HuH-7 (cell line): Measurements from ENCODE around the gene PEX14.

Experiments
- DNase-seq: peaks from one replicate; pipeline ENCODE4 v3.0.0; 2011; ENCODE audit warnings: low spot score

PEX14 gene

GRCh38 chr1:10519016-10519417 is 44.3 kb downstream of the PEX14 start:
- DNase-seq, result no peak

GRCh38 chr1:10520497-10520896 is 45.7 kb downstream of the PEX14 start:
- DNase-seq, result no peak

DNA sequence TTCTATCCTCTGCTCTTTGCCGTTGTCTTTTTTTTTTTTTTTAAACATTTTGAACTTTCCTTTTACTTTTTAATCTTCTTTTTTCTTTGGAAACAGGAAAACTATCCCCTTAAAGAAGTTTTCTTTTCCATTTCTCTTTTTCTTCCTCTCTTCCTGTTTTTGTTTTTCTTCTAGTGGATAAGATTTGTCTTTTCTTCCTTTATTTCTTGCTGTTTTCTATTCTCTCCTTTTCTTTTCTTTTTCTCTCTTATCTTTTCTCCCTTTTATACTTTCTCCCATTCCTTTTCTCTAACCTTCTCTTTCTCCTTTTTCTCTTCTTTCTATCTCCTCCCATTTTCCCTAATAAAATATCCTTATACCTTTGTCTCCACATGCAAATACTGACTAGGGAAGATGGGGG is 46.2 kb downstream of the PEX14 start:
- DNase-seq, result no peak

- no peak for DNase-seq
Measured at GRCh38 chr1:10521537-10522157, 46.9 kb downstream of the PEX14 start.

DNA sequence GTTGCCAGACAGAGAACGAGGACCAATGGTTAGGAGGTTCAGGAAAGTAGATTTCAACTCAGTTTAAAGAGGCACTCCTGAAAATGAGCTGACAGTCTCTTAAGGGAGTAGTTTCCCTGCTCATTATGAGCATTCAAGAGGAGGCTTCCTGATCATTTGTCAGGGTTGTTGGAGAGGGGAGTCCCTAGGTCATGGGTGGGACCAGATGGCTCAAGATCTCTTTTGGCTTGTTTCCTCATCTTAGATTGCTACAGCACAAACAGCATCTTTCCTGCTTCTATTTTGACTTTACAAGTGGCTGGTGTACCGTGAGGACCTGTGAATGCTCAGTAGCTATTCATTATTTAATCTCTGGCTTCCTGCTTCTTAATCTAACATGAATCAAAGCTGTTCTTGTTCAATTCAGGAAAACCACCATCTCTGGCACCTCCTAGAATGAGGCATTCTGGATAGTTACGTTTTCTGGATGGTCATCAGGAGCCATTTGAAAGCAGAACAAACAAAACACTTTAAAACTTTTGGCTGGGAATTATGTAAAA is 47.6 kb downstream of the PEX14 start:
- no peak for DNase-seq

GRCh38 chr1:10525208-10525607 is 50.5 kb downstream of the PEX14 start:
- no peak for DNase-seq

GRCh38 chr1:10528066-10529014 is 53.6 kb downstream of the PEX14 start:
- no peak for DNase-seq

DNA sequence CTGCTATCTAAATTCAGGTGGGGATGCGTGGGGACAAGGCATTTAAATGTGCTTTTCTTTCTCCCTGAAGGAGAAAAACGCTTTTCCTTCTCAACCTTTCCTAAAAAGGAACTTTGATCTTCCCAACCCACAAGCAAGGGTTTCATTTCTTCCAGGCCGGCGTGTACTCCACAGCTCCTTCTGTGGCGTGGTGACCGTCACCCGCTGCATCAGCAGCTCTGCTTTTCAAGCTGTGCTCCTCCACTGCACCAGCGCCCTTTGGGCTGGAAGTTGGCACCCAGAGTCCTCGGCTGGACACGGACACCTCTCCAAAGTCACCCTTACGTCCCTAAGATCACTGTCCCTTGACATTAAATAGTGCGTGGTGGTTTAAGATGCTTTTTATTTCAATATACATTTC is 54.3 kb downstream of the PEX14 start:
- no peak for DNase-seq

DNA sequence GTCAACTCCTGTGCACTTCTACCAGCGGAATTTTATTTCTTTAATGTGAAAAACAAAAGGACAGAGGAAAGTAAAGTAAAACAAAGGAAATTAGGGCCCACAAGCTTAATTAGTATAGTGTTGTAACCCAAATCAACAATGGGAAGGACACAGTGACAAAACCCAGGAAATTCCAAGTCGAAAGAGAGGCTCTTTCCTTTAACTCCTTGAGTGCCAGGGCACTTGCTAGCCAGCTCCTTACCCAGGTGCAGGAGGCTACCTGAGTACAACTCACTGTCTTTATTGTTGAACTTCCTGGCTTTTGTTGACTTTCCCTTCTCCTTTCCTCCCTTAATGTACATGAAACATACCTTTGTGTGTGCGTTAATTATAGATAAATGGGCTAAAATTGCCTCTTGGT is 55.0 kb downstream of the PEX14 start:
- DNase-seq, result no peak

GRCh38 chr1:10530281-10530740 is 55.6 kb downstream of the PEX14 start:
- peak; percentile 71 for DNase-seq

GRCh38 chr1:10530756-10531495 is 56.2 kb downstream of the PEX14 start:
- DNase-seq, result no peak

DNA sequence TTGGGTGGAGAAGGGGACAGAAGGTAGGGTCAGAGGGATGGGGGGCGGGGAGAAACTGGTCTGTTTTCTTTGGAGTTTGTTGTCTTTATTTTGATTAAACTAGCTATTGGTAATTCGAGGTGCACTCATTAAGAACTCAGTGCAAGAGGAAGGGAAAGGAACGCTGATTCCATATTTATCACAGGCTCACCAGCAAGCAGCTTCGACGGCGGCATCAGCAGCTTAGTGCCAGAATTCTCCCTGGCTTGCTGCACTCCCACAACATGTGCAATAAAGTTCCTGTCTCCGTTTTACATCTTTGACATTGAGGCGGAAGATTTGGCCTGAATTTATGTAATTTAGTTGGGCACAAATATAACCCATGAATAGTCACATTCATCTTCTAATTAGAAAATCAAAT is 57.6 kb downstream of the PEX14 start:
- DNase-seq, result no peak

DNA sequence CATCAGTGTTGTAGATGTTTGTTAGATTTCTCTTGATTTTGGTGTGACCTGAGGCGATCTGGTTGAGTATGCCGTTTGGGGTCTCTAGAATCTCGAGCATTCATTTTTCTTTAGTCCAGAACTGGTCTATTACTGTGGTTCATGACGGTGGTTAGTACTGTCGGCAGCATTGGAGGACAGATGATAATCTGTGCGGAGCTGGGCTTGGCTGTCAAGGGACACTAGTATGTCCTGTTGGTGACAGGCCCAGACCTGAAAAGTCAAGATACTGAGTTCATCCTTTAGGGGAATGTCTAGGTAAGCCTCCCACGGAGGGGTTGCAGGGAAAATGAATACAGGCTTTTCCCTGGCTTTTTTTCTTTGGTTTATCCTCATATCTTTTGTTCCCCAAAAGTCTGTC is 59.8 kb downstream of the PEX14 start:
- DNase-seq, result no peak

- no peak for DNase-seq
Measured at GRCh38 chr1:10536133-10536770, 61.5 kb downstream of the PEX14 start.

DNA sequence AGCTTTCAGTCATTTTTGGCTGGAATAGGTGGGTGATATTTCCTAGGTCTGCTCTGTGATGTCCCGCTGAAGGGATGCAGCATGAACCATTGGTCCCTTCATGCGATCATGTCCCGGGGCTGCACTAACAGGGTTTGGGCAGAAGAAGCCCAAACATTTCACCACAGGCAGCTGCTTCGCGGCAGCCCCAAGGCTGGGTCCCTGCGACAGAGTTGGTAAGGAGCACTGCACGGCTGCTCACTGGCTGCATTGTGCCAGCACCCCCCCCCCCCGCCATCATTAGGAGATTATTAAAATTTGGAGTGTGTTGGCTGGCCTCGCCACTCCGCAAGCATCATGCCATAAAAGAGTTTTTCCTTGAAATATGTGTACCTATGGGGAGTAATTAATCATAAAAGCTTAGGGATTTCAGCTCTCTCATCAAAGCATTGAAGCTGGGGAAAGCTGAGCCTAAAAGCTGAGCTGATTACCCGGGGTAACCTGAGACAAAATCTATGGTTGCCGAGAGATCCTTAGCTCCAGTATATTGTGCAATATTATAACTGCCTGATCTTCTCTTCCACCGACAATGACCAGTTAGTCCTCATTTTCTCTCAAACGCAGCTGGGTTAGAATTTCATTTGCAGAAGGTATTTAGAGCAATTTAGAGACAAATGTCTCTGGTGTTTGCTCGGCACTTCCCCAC is 62.5 kb downstream of the PEX14 start:
- DNase-seq, result peak; percentile 94

DNA sequence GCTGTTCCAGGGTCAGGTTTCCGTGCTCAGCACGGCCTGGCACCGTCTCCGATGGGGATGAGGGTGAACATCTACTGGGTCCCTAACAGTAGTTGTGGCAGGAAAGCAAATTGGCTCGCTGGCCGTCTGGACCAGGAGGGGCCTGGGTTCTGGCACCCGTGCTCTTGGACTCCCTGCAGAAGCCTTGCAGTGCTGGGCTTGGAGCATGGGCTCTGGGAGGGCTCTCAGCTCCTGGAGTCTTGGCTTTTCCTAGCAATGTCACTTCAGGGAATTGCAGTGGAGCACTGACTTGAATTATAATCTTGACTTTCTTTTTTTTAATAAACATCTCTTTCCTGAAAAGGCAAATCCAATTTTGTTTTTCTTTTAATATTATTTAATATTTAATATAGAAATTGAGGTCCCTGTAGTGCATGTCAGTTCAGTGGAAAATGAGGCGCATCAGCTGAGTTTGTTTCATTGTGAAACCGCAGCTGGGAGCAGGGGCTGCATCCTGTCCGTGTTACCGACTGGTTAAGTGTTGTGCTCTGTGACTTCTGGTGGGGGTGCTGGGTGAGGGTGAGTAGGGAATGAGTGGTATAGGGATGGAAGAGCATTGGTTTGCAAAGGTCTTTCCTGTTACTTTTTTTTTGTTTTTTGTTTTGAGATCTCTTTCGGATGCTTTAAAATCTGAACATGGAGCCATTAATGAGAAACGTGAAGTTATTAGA is 64.1 kb downstream of the PEX14 start:
- no peak for DNase-seq

GRCh38 chr1:10539411-10540043 is 64.8 kb downstream of the PEX14 start:
- DNase-seq, result no peak

DNA sequence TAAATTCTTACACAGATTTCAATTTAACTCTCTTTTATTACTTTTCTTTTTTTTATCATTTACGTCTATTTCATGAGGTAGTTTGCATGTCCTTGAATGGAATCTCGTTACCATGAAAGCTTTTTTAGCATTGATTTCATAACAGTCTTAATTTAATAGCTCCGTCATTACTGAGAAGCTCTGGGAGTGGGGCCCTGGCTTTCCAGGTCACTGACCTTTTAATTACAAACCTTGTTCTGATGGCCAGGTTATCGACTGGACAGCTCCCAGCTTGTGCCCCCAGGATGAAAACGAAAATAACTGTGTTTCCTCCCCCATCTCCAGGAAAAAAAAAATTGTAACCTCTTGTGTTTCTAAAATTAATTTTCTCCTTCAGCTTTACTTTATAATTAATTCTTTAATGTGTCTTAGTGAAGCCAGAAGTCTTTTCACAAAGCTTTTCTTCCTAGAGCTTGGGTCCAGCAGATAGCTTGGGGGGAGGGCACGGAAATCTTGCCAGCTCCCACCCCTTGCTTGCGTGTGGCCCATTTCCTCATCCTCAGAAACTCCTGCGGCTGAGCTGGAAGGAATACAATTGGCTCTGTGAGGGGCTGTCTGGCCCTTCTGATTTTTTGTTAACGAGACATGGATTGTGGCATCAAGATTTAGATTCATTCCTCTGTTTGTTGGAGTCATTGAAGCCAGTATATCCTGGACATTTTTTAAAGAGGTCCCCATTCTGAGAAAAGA is 65.7 kb downstream of the PEX14 start:
- no peak for DNase-seq

DNA sequence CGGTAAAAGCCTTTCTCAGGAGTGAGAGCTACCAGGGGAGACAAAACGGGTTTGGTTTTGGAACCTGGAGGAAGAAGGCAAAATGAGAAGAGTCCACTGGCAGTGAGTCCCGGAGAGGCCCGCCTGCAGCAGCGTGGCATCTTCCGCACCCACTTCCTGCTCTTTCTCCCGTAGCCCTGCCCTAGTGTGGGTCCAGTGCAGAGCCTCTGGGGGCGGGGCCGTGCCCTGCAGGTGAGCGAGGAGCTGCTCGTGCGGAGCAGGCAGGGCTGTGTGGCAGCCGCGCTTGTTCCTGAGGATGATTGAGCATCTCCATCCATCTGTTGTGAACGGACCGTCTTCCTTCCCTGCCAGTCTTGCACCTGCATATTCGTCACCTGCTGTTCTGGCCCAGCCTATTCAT is 66.5 kb downstream of the PEX14 start:
- no peak for DNase-seq

- DNase-seq, result no peak
Measured at GRCh38 chr1:10544239-10544638, 69.5 kb downstream of the PEX14 start.
